ENCODE measurements around the gene RDH13. TPM values are rescaled to one million over a fixed set of nuclear protein-coding genes. Genes with fewer than 3 reads are reported as not detected.
"Not testable (repeated sequence)": the region's sequence is repeated elsewhere in the genome, so short reads cannot be mapped to it uniquely, and the experiment has no call there.

RDH13 gene
- total RNA-seq, 1 donor from 2014 or later, result 16.5 TPM

- intact Hi-C loops (cut with micrococcal nuclease), result loop anchor here (1.0 kb wide), 1 partner anchor 8 kb away; no protein-coding TSS in a partner anchor
These were observed 14.5 kb downstream of the RDH13 start for GRCh38 chr19:55048446-55048845.

GRCh38 chr19:55047951-55048350 lies 15.0 kb downstream of the RDH13 start:
- intact Hi-C loops (cut with micrococcal nuclease), result loop anchor here (1.0 kb wide), 1 partner anchor 8 kb away; no protein-coding TSS in a partner anchor

GRCh38 chr19:55046975-55047622 lies 15.8 kb downstream of the RDH13 start:
- intact Hi-C loops (cut with micrococcal nuclease), result no loop called here

- intact Hi-C loops (cut with micrococcal nuclease), result no loop called here
These were observed 17.9 kb downstream of the RDH13 start for GRCh38 chr19:55044771-55045716.

- intact Hi-C loops (cut with micrococcal nuclease), result no loop called here
These were observed 18.7 kb downstream of the RDH13 start for GRCh38 chr19:55044286-55044685.

GRCh38 chr19:55042688-55043087 lies 20.3 kb downstream of the RDH13 start:
- intact Hi-C loops (cut with micrococcal nuclease), result no loop called here

- intact Hi-C loops (cut with micrococcal nuclease), result no loop called here
These were observed 20.6 kb downstream of the RDH13 start for GRCh38 chr19:55042344-55042678.

- intact Hi-C loops (cut with micrococcal nuclease), result no loop called here
These were observed 21.2 kb downstream of the RDH13 start for GRCh38 chr19:55041627-55042343.

- intact Hi-C loops (cut with micrococcal nuclease), result no loop called here
These were observed 21.7 kb downstream of the RDH13 start for GRCh38 chr19:55041244-55041626.

GRCh38 chr19:55040654-55041053 lies 22.3 kb downstream of the RDH13 start:
- intact Hi-C loops (cut with micrococcal nuclease), result not testable (repeated sequence)

GRCh38 chr19:55037603-55038002 lies 25.3 kb downstream of the RDH13 start:
- intact Hi-C loops (cut with micrococcal nuclease), result not testable (repeated sequence)

GRCh38 chr19:55036058-55036457 lies 26.9 kb downstream of the RDH13 start:
- intact Hi-C loops (cut with micrococcal nuclease), result no loop called here

- intact Hi-C loops (cut with micrococcal nuclease), result no loop called here
These were observed 28.2 kb downstream of the RDH13 start for GRCh38 chr19:55034751-55035150.

- intact Hi-C loops (cut with micrococcal nuclease), result not testable (repeated sequence)
These were observed 29.8 kb downstream of the RDH13 start for GRCh38 chr19:55032976-55033643.

- intact Hi-C loops (cut with micrococcal nuclease), result no loop called here
These were observed 30.7 kb downstream of the RDH13 start for GRCh38 chr19:55032170-55032800.

GRCh38 chr19:55031178-55031577 lies 31.8 kb downstream of the RDH13 start:
- intact Hi-C loops (cut with micrococcal nuclease), result no loop called here

GRCh38 chr19:55028757-55029156 lies 34.2 kb downstream of the RDH13 start:
- intact Hi-C loops (cut with micrococcal nuclease), result no loop called here

GRCh38 chr19:55027472-55028337 lies 35.2 kb downstream of the RDH13 start:
- intact Hi-C loops (cut with micrococcal nuclease), result no loop called here

- intact Hi-C loops (cut with micrococcal nuclease), result not testable (repeated sequence)
These were observed 35.8 kb downstream of the RDH13 start for GRCh38 chr19:55027140-55027471.

- intact Hi-C loops (cut with micrococcal nuclease), result no loop called here
These were observed 38.8 kb downstream of the RDH13 start for GRCh38 chr19:55024111-55024510.
